GM23338 (cell line): ENCODE results near the gene METTL21C. TPM values are rescaled to one million over a fixed set of nuclear protein-coding genes. Genes with fewer than 3 reads are reported as not detected.

ENCODE experiments used
- ATAC-seq: fragments of 200-7000 bp; cut with Tn5 transposase; 3 replicates; pipeline ENCODE4 v1.9.1; 2020
- DNase-seq: peaks from one replicate; pipeline ENCODE4 v3.0.0-alpha.2; 2015; ENCODE audit warnings: low spot score
- H2AFZ ChIP-seq: fragments of 200-600 bp; sonication (generic); 2 replicates; pipeline ENCODE4 v1.8.0; 2016; ENCODE audit warnings: antibody characterized with exemption, mild to moderate bottlenecking, moderate library complexity
- H3F3A ChIP-seq: fragments of 200-600 bp; sonication (generic); replicated peaks from 2 replicates; pipeline ENCODE4 v1.8.0; 2017; ENCODE audit warnings: antibody characterized with exemption, mixed run types, low read depth
- H3K27ac ChIP-seq: fragments of 200-600 bp; sonication (generic); 2 replicates; pipeline ENCODE4 v1.6.1; 2016; ENCODE audit warnings: low read depth
- H3K27me3 ChIP-seq: fragments of 200-600 bp; sonication (generic); 2 replicates; pipeline ENCODE4 v1.8.0; 2016; ENCODE audit warnings: mild to moderate bottlenecking, mixed run types, moderate library complexity; ENCODE audit not compliant: insufficient read depth
- H3K36me3 ChIP-seq: fragments of 200-600 bp; sonication (generic); 2 replicates; pipeline ENCODE4 v1.8.0; 2016; ENCODE audit warnings: mild to moderate bottlenecking; ENCODE audit not compliant: insufficient read depth
- H3K4me1 ChIP-seq: fragments of 200-600 bp; sonication (generic); 2 replicates; pipeline ENCODE4 v1.8.0; 2016; ENCODE audit warnings: mild to moderate bottlenecking, moderate library complexity; ENCODE audit not compliant: insufficient read depth
- H3K4me2 ChIP-seq: fragments of 200-600 bp; sonication (generic); 2 replicates; pipeline ENCODE4 v1.7.1; 2017; ENCODE audit warnings: mixed run types
- H3K4me3 ChIP-seq: fragments of 200-600 bp; sonication (generic); 2 replicates; pipeline ENCODE4 v1.6.1; 2016; ENCODE audit warnings: mixed run types
- H3K79me2 ChIP-seq: fragments of 200-600 bp; sonication (generic); replicated peaks from 2 replicates; pipeline ENCODE4 v1.8.0; 2017; ENCODE audit warnings: mild to moderate bottlenecking; ENCODE audit not compliant: insufficient read depth
- H3K9me2 ChIP-seq: fragments of 200-600 bp; sonication (generic); 2 replicates; pipeline ENCODE4 v1.8.0; 2017; ENCODE audit not compliant: insufficient read depth
- H4K20me1 ChIP-seq: fragments of 200-600 bp; sonication (generic); replicated peaks from 2 replicates; pipeline ENCODE4 v1.8.0; 2017; ENCODE audit warnings: mild to moderate bottlenecking; ENCODE audit not compliant: insufficient read depth
- H3K27ac Mint-ChIP-seq: 2 replicates; pipeline ENCODE4 v1.8.0; 2020; ENCODE audit warnings: inconsistent platforms, mild to moderate bottlenecking, moderate library complexity, mixed read lengths
- H3K27me3 Mint-ChIP-seq: 3 replicates; pipeline ENCODE4 v1.8.0; 2022; ENCODE audit warnings: low read depth, mild to moderate bottlenecking, moderate library complexity, mixed read lengths, inconsistent platforms; ENCODE audit not compliant: insufficient read depth, poor library complexity
- H3K36me3 Mint-ChIP-seq: 3 replicates; pipeline ENCODE4 v1.8.0; 2021; ENCODE audit warnings: low read depth, mild to moderate bottlenecking, inconsistent platforms, moderate library complexity, mixed read lengths
- H3K4me1 Mint-ChIP-seq: 3 replicates; pipeline ENCODE4 v1.8.0; 2020; ENCODE audit warnings: mild to moderate bottlenecking, inconsistent platforms, mixed read lengths
- H3K4me3 Mint-ChIP-seq: 3 replicates; pipeline ENCODE4 v1.8.0; 2021; ENCODE audit warnings: moderate library complexity, mild to moderate bottlenecking, inconsistent platforms, mixed read lengths
- H3K9me3 Mint-ChIP-seq: 3 replicates; pipeline ENCODE4 v1.8.0; 2020; ENCODE audit warnings: moderate library complexity, mild to moderate bottlenecking, inconsistent platforms, mixed read lengths
- CREB1 ChIP-seq: fragments of 250-450 bp; sonication (Bioruptor Pico); IDR thresholded peaks from 2 replicates; pipeline ENCODE4 v1.5.0; 2020; ENCODE audit warnings: low read depth, mild to moderate bottlenecking, moderate library complexity
- CTCF ChIP-seq, 2 experiments: fragments of 200-600 bp in 1 of 2; sonication (generic) in 1 of 2; conservative IDR thresholded peaks; 2 replicates each; pipeline versions ENCODE4 v1.5.1 to v1.6.1; 2016 to 2017; ENCODE audit warnings: antibody characterized with exemption in 2 of 2, low read depth in 2 of 2, mild to moderate bottlenecking in 2 of 2, moderate library complexity in 1 of 2
- ETS1 ChIP-seq: IDR thresholded peaks from 2 replicates; pipeline ENCODE4 v1.6.1; 2016; ENCODE audit warnings: antibody characterized with exemption
- EZH2 ChIP-seq: fragments of 200-600 bp; sonication (generic); IDR thresholded peaks from one replicate; pipeline ENCODE4 v1.8.0; 2017; ENCODE audit warnings: antibody characterized with exemption, mild to moderate bottlenecking, low read depth; ENCODE audit not compliant: unreplicated experiment
- EZH2phosphoT487 ChIP-seq: fragments of 200-600 bp; sonication (generic); IDR thresholded peaks from one replicate; pipeline ENCODE4 v1.8.1; 2018; ENCODE audit warnings: antibody characterized with exemption; ENCODE audit not compliant: unreplicated experiment
- JUNB ChIP-seq: IDR thresholded peaks from one replicate; pipeline ENCODE4 v1.6.1; 2016; ENCODE audit warnings: antibody characterized with exemption; ENCODE audit not compliant: unreplicated experiment
- NANOG ChIP-seq: IDR thresholded peaks from 2 replicates; pipeline ENCODE4 v1.6.1; 2016; ENCODE audit warnings: antibody characterized with exemption, borderline replicate concordance
- POLR2AphosphoS5 ChIP-seq: IDR thresholded peaks from 2 replicates; pipeline ENCODE4 v1.6.1; 2016; ENCODE audit warnings: antibody characterized with exemption, low read depth
- REST ChIP-seq: IDR thresholded peaks from one replicate; pipeline ENCODE4 v1.6.1; 2018; ENCODE audit warnings: antibody characterized with exemption; ENCODE audit not compliant: unreplicated experiment
- STAT1 ChIP-seq: IDR thresholded peaks from one replicate; pipeline ENCODE4 v1.6.1; 2016; ENCODE audit warnings: antibody characterized with exemption; ENCODE audit not compliant: unreplicated experiment
- ZNF114 ChIP-seq: fragments of 250-450 bp; sonication (Bioruptor Pico); IDR thresholded peaks from 2 replicates; pipeline ENCODE4 v1.5.0; 2020; ENCODE audit warnings: mild to moderate bottlenecking, moderate library complexity
- ZNF331 ChIP-seq: fragments of 250-450 bp; sonication (Bioruptor Pico); IDR thresholded peaks from 2 replicates; pipeline ENCODE4 v1.5.0; 2020; ENCODE audit warnings: low read depth, mild to moderate bottlenecking, moderate library complexity
- ZNF462 ChIP-seq: fragments of 250-450 bp; sonication (Bioruptor Pico); IDR thresholded peaks from 2 replicates; pipeline ENCODE4 v1.5.0; 2020; ENCODE audit warnings: mild to moderate bottlenecking, moderate library complexity
- polyA plus RNA-seq: library from polyadenylated mRNA; unstranded; fragments of >200 nt; fragmentation: Nextera tagmentation; extraction: Ambion mirVana; gene quantifications from 2 replicates; pipeline ENCODE4 v1.2.1, GENCODE V29; 2016
- total RNA-seq: library from RNA; depleted of rRNA; stranded (reverse); fragments of >200 nt; shearing (Covaris generic); gene quantifications from 2 replicates; pipeline ENCODE4 v1.2.3, GENCODE V29; 2014

The METTL21C gene
- total and polyA plus RNA-seq, 2 experiments from 2014 or later, result not detected

GRCh38 chr13:102658660-102659059 is 36.2 kb downstream of the METTL21C start:
- no peak overlapping the region for H3K27ac ChIP-seq
- TF ChIP-seq REST, result no peak
- TF ChIP-seq CTCF (conservative IDR thresholded peaks at IDR 0.05; ENCODE audit: low read depth in 2 of 2), result no peak
- no peak for TF ChIP-seq ZNF331 (CRISPR knock-in tag)
- TF ChIP-seq POLR2AphosphoS5, result no peak
- no peak for TF ChIP-seq STAT1
- no peak for TF ChIP-seq EZH2phosphoT487
- no peak for TF ChIP-seq ZNF462 (CRISPR knock-in tag)
- no peak for TF ChIP-seq JUNB
- TF ChIP-seq NANOG, result no peak
- TF ChIP-seq EZH2, result no peak
- no peak for TF ChIP-seq ETS1
- TF ChIP-seq CREB1 (CRISPR knock-in tag), result no peak
- no peak for TF ChIP-seq ZNF114
- peaks cover 10% of the 10 kb centered on the region; the same call in 1 of the 2 replicates for H3K36me3 ChIP-seq
- Mint-ChIP-seq H3K9me3 (no peaks in the 10 kb centered on the region), H3K27me3 (no peaks in the 10 kb centered on the region), H3K36me3 (peaks cover 40% of the 10 kb centered on the region), H3K4me3 (no peak overlapping the region), H3K27ac (no peak overlapping the region), H3K4me1 (no peaks in the 10 kb centered on the region)
- H3K79me2 ChIP-seq, result no peaks in the 10 kb centered on the region
- no peaks in the 10 kb centered on the region for H3K27me3 ChIP-seq
- H3K4me2 ChIP-seq, result no peak overlapping the region
- H3K9me2 ChIP-seq, result no peaks in the 10 kb centered on the region
- DNase-seq, result no peak
- no peak overlapping the region for H3K4me3 ChIP-seq
- no peak for ATAC-seq
- no peaks in the 10 kb centered on the region for H3K4me1 ChIP-seq
- H4K20me1 ChIP-seq, result no peaks in the 10 kb centered on the region
- H3F3A ChIP-seq, result no peaks in the 10 kb centered on the region
- H2AFZ ChIP-seq, result no peak overlapping the region
